HG02678 (cell line): ENCODE results near the gene DNAJC4.

Source experiments
- ATAC-seq: cut with Tn5 transposase; IDR thresholded peaks from one replicate; pipeline ENCODE4 v1.9.1; 2021; ENCODE audit warnings: mild to moderate bottlenecking, moderate library complexity; ENCODE audit not compliant: unreplicated experiment

DNAJC4 gene

GRCh38 chr11:64243236-64243854 lies 13.0 kb downstream of the DNAJC4 start:
- ATAC-seq = no peak

- ATAC-seq = no peak
These were observed 13.8 kb downstream of the DNAJC4 start for GRCh38 chr11:64244107-64244506.

- ATAC-seq = no peak
These were observed 14.6 kb downstream of the DNAJC4 start for GRCh38 chr11:64244966-64245365.

- no peak for ATAC-seq
These were observed 15.1 kb downstream of the DNAJC4 start for GRCh38 chr11:64245401-64245796.

GRCh38 chr11:64245797-64246620 lies 15.7 kb downstream of the DNAJC4 start:
- no peak for ATAC-seq

- peak; percentile 17 for ATAC-seq
These were observed 16.2 kb downstream of the DNAJC4 start for GRCh38 chr11:64246621-64246870.

GRCh38 chr11:64246871-64247728 lies 16.8 kb downstream of the DNAJC4 start, which contains the start of gene PPP1R14B:
PPP1R14B (minus strand) TSS chr11:64246943; CDS start chr11:64246673, 270 bp downstream.
- peak; percentile 47 for ATAC-seq

- ATAC-seq = no peak
These were observed 17.6 kb downstream of the DNAJC4 start for GRCh38 chr11:64247729-64248531.

- no peak for ATAC-seq
These were observed 18.2 kb downstream of the DNAJC4 start for GRCh38 chr11:64248578-64248977.

GRCh38 chr11:64249038-64249437 lies 18.7 kb downstream of the DNAJC4 start:
- ATAC-seq = no peak

GRCh38 chr11:64249563-64250414 lies 19.4 kb downstream of the DNAJC4 start:
- no peak for ATAC-seq

GRCh38 chr11:64250415-64251015 lies 20.2 kb downstream of the DNAJC4 start:
- no peak for ATAC-seq

GRCh38 chr11:64251016-64251752 lies 20.8 kb downstream of the DNAJC4 start, which contains the start of gene PLCB3:
PLCB3 (plus strand) TSS chr11:64251530; CDS start chr11:64251650, 120 bp downstream.
- ATAC-seq = peak; percentile 41

GRCh38 chr11:64251753-64252002 lies 21.3 kb downstream of the DNAJC4 start:
- no peak for ATAC-seq

GRCh38 chr11:64252003-64252872 lies 21.9 kb downstream of the DNAJC4 start:
- no peak for ATAC-seq

- ATAC-seq = no peak
These were observed 22.7 kb downstream of the DNAJC4 start for GRCh38 chr11:64253043-64253442.

- ATAC-seq = no peak
These were observed 23.1 kb downstream of the DNAJC4 start for GRCh38 chr11:64253481-64253880.

- ATAC-seq = no peak
These were observed 24.0 kb downstream of the DNAJC4 start for GRCh38 chr11:64254326-64254725.
